KMS-11 (cell line): ENCODE results near the gene ZNF800.

Source experiments
- H2AFZ ChIP-seq: fragments of 200-600 bp; sonication (generic); 2 replicates; pipeline ENCODE4 v1.6.1; 2016; ENCODE audit warnings: antibody characterized with exemption, mixed run types, low read depth
- H3K27ac ChIP-seq: fragments of 200-600 bp; sonication (generic); 2 replicates; pipeline ENCODE4 v1.6.1; 2016; ENCODE audit warnings: mild to moderate bottlenecking, mixed run types
- H3K27me3 ChIP-seq: fragments of 200-600 bp; sonication (generic); 2 replicates; pipeline ENCODE4 v1.6.1; 2017; ENCODE audit warnings: mild to moderate bottlenecking, low read depth, mixed run types, moderate library complexity; ENCODE audit not compliant: insufficient read depth
- H3K36me3 ChIP-seq: fragments of 200-600 bp; sonication (generic); 2 replicates; pipeline ENCODE4 v1.6.1; 2017; ENCODE audit warnings: mild to moderate bottlenecking, mixed run types; ENCODE audit not compliant: insufficient read depth
- H3K4me1 ChIP-seq: fragments of 200-600 bp; sonication (generic); 2 replicates; pipeline ENCODE4 v1.6.1; 2016; ENCODE audit warnings: mild to moderate bottlenecking, low read depth, mixed run types; ENCODE audit not compliant: poor library complexity, severe bottlenecking
- H3K4me2 ChIP-seq: fragments of 200-600 bp; sonication (generic); 2 replicates; pipeline ENCODE4 v1.7.0; 2016; ENCODE audit warnings: mild to moderate bottlenecking, mixed run types
- H3K4me3 ChIP-seq: fragments of 200-600 bp; sonication (generic); IDR thresholded peaks from 2 replicates; pipeline ENCODE4 v1.6.1; 2017; ENCODE audit warnings: low read depth, low read length, mixed read lengths; ENCODE audit not compliant: insufficient read depth
- H3K79me2 ChIP-seq: fragments of 200-600 bp; sonication (generic); 2 replicates; pipeline ENCODE4 v1.6.1; 2016; ENCODE audit warnings: low read depth, mixed run types; ENCODE audit not compliant: insufficient read depth
- H3K9ac ChIP-seq: fragments of 200-600 bp; sonication (generic); 2 replicates; pipeline ENCODE4 v1.6.1; 2016; ENCODE audit warnings: mild to moderate bottlenecking, mixed run types
- H4K20me1 ChIP-seq: fragments of 200-600 bp; sonication (generic); 2 replicates; pipeline ENCODE4 v1.6.1; 2016; ENCODE audit warnings: mild to moderate bottlenecking, mixed run types; ENCODE audit not compliant: insufficient read depth
- CTCF ChIP-seq: fragments of 200-600 bp; sonication (generic); conservative IDR thresholded peaks from 2 replicates; pipeline ENCODE4 v1.6.1; 2017; ENCODE audit warnings: low read depth, mild to moderate bottlenecking, antibody characterized with exemption, low read length, moderate library complexity, mixed read lengths

The ZNF800 gene

GRCh38 chr7:127347567-127348246 lies 44.8 kb downstream of the ZNF800 start:
- Histone ChIP-seq H3K27ac (no peak overlapping the region), H2AFZ (no peak overlapping the region), H3K36me3 (no peaks in the 10 kb centered on the region), H3K4me1 (no peaks in the 10 kb centered on the region), H4K20me1 (no peaks in the 10 kb centered on the region), H3K79me2 (no peaks in the 10 kb centered on the region), H3K27me3 (no peaks in the 10 kb centered on the region), H3K4me2 (peak overlapping the region; percentile 0; the same call in 1 of the 2 replicates), H3K4me3 (no peak overlapping the region), H3K9ac (no peak overlapping the region)
- TF ChIP-seq CTCF: no peak

- no peaks in the 10 kb centered on the region for H4K20me1 ChIP-seq
- H3K36me3 ChIP-seq: no peaks in the 10 kb centered on the region
- H2AFZ ChIP-seq: no peak overlapping the region
- no peaks in the 10 kb centered on the region for H3K4me1 ChIP-seq
- H3K9ac ChIP-seq: no peak overlapping the region
- H3K4me3 ChIP-seq: no peak overlapping the region
- H3K4me2 ChIP-seq: no peak overlapping the region
- H3K27me3 ChIP-seq: no peaks in the 10 kb centered on the region
- no peaks in the 10 kb centered on the region for H3K79me2 ChIP-seq
- no peak for TF ChIP-seq CTCF
- H3K27ac ChIP-seq: no peak overlapping the region
These were observed 45.8 kb downstream of the ZNF800 start for GRCh38 chr7:127346575-127347256.

DNA sequence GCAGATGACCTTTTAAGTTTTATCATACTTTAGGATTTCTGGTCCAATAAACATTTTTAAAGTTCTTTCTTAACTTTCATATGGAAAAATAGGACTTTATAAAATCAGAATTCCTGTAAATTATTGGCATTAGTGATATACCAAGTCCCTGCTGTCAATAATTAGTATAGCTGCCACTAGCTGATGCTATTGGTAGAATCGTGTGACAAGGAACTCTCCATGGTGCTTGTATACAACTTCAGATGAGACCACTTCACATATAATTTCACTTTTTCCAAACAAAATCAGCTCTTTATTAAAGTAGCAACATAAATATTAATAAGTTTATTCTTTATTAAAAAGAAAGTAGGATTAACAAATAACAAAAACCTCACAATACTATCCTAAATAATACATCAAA lies 49.9 kb downstream of the ZNF800 start:
- no peak overlapping the region for H3K9ac ChIP-seq
- no peak overlapping the region for H3K27ac ChIP-seq
- H3K4me1 ChIP-seq: no peaks in the 10 kb centered on the region
- H3K4me2 ChIP-seq: no peak overlapping the region
- no peak for TF ChIP-seq CTCF
- H4K20me1 ChIP-seq: no peaks in the 10 kb centered on the region
- no peak overlapping the region for H3K4me3 ChIP-seq
- no peaks in the 10 kb centered on the region for H3K79me2 ChIP-seq
- H2AFZ ChIP-seq: no peak overlapping the region
- H3K27me3 ChIP-seq: no peaks in the 10 kb centered on the region
- H3K36me3 ChIP-seq: no peaks in the 10 kb centered on the region

DNA sequence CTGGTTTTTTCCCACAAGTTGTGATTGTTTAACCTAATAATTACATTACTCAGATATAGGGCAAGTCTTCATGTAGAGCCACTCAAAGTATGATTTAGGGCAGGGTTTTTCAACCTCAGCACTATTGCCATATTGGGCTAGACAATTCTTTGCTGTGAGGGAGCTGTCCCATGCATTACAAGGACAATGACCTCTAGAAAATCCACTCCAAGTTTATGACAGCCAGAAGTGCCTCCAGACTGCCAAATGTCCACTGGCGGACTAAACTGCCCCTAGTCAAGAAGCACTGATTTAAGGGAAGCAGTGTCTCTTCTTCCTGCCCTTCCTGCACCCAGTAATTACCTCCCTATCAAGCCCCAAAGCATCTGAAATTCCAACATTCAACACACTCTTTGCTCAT lies 54.4 kb downstream of the ZNF800 start:
- H3K27ac ChIP-seq: no peak overlapping the region
- H3K36me3 ChIP-seq: no peaks in the 10 kb centered on the region
- H4K20me1 ChIP-seq: no peaks in the 10 kb centered on the region
- H2AFZ ChIP-seq: no peak overlapping the region
- no peaks in the 10 kb centered on the region for H3K79me2 ChIP-seq
- no peaks in the 10 kb centered on the region for H3K4me1 ChIP-seq
- H3K4me2 ChIP-seq: no peak overlapping the region
- no peak overlapping the region for H3K9ac ChIP-seq
- no peak for TF ChIP-seq CTCF
- H3K27me3 ChIP-seq: no peaks in the 10 kb centered on the region
- no peak overlapping the region for H3K4me3 ChIP-seq
